GM19468 (cell line): Measurements from ENCODE around the gene FXYD5.
"Not testable (repeated sequence)": the region's sequence is repeated elsewhere in the genome, so short reads cannot be mapped to it uniquely, and the experiment has no call there.

Experiments
- ATAC-seq: cut with Tn5 transposase; IDR thresholded peaks from one replicate; pipeline ENCODE4 v1.9.1; 2021; ENCODE audit warnings: mild to moderate bottlenecking, moderate library complexity, moderate number of reproducible peaks; ENCODE audit not compliant: unreplicated experiment; ENCODE audit errors: extremely low read depth

The FXYD5 gene

GRCh38 chr19:35171730-35172129, 17.2 kb downstream of the FXYD5 start:
- ATAC-seq, result no peak

GRCh38 chr19:35174226-35174625, 19.7 kb downstream of the FXYD5 start:
- ATAC-seq, result no peak

DNA sequence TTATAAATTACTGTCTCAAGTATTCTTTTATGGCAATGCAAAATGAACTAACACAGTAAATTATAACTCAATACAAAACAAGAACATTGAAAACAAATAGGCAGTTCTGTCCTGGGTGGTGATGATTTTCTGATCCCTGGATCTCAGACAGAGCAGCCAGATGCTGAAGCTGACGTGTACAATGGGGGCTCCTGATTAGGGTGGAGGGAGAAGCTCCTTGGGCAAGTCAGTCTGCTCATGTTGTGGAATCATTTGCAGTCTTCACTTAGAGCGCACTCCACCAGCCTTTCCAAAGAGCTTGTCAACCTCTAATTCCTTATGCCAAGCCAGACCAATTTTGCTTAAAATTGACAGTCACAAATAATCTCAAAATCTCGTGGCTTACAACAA, 21.6 kb downstream of the FXYD5 start:
- no peak for ATAC-seq

DNA sequence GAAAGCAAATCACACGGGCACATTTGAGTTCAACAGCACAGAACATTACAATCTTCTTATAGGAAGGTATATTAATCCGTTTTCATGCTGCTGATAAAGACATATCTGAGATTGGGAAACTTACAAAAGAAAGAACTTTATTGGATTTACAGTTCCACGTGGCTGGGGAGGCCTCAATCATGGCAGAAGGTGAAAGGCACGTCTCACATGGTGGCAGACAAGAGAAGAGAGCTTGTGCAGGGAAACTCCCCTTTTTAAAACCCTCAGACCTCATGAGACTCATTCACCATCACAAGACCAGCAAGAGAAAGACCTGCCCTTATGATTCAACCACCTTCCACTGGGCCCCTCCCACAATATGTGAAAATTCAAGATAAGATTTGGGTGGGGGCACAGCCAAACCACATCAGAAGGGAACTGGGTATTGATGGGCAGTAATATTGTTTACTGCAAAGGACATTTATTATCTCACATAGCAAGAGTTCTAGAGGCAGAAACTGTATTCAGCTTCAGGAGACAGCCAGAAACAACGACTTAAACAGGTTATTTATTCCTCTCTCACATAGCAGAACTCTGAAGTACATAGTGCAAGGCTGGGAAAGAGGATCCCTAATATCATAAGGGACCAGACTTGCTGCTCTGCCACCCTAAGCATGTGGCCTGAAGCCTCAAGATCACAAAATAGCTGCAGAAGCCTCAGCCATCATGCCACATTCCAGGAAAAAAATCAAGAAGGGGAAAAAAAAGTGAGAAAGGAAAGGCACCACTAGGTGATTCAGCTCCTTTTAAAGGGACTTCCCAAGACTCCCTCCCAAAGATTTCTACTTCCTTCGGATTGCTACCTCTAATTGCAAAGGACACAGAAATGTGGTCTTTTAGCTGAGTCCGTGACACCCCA, 23.1 kb downstream of the FXYD5 start:
- no peak for ATAC-seq

GRCh38 chr19:35178701-35179100, 24.2 kb downstream of the FXYD5 start:
- no peak for ATAC-seq

- ATAC-seq, result no peak
Observed at GRCh38 chr19:35179830-35180229, 25.3 kb downstream of the FXYD5 start.

- ATAC-seq, result no peak
Observed at GRCh38 chr19:35181387-35181786, 26.9 kb downstream of the FXYD5 start.

GRCh38 chr19:35184267-35184666, 29.7 kb downstream of the FXYD5 start:
- no peak for ATAC-seq

DNA sequence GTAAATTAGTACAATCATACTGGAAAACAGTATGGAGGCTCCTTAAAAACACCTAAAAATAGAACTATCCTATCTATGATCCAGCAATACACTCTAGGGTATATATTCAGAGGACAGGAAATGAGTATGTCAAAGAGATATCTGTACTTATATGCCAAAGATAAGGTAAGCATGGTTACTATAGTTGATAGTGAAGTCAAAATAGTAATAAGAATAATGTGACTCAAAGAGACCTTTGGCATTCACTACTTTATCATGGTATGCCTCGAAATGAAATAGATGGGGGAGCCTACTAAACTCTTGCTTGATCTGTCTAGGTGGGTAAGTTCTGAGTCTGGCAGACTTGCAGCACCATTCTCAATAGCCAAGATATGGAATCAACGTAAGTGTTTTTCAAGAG, 30.3 kb downstream of the FXYD5 start:
- no peak for ATAC-seq

DNA sequence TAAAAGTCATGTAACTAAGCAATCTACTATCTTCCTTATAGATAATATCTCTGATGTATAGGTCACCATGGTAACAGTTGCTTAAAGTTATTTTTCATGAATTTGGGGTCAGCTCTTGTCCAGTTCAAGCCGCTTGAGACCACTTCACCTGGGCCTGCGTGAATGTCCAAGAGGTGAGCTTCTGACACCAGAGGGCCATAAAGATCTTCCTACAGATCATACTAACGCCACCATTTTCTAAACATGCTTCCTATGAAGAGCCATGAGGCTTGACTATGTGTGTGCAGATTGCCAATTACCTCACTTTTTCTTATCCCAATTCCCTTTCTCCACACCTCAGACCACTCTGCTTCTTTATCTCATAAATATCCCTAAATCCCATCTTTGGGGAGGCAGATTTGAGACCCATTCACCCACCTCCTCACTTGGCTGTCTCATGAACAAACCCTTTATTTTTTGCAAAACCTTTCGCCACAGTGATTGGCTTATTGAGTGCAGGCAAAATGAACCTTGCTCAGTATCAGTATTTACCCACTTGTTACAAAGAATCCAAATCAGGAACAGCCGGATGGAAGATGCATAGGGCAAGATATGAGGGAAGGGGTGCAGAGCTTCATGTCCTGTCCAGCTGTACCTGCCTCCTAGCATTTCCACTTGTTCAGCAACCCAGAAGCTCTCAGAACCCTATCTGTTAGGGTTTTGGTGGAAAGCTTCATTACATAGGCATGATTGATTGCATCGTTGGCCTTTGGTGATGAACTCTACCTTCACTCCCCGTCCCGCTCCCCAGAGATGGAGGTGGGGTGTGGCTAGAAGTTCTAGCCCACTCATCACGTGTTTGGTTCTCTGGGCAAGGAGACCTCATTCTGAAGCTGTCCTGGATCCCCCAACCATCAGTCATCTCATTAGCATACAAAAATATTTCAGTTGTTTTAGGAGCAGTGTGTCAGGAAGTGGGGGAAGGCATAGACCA, 39.8 kb downstream of the FXYD5 start:
- no peak for ATAC-seq

DNA sequence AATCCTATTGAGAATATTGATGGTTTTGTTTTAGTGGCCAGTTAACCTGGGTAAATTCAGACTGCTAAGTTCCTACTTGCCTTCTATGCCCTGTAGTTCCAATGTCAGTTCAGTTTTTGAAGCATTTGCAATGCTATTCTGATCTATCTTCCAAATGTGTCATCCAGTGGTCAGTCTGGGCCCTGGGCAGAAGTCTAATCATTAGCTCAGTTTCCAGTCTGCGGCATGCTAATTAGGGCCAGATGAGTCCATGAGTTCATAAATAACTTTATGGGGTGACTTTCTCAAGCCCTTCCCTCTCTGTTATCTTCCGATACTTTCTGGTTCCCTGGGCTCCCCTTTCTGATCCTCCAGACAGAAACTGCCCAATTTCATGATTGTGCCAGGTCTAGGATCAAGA, 41.3 kb downstream of the FXYD5 start:
- no peak for ATAC-seq

GRCh38 chr19:35196861-35197260, 42.3 kb downstream of the FXYD5 start:
- ATAC-seq, result not testable (repeated sequence)

DNA sequence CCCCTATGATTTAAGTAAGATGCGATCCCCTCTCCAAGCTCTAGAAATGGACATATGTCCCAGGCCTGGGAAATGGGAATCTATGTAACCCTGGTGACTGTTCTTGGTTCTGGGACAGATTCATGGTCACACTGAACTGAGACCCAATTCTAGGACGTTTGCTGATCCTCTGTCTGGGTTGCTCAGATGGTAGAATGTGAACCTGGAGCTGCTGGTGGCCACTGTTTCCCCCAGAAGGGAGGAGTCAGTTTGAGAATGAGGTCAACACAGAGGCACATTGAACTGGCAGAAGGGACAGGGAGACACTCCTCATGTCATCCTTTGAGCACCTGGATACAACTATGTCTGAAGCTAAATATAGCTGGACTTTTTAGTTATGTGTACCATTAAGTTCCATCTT, 44.9 kb downstream of the FXYD5 start:
- ATAC-seq, result no peak

- ATAC-seq, result no peak
Observed at GRCh38 chr19:35202722-35203688, 48.5 kb downstream of the FXYD5 start.

GRCh38 chr19:35204799-35205732, 50.5 kb downstream of the FXYD5 start:
- ATAC-seq, result no peak

DNA sequence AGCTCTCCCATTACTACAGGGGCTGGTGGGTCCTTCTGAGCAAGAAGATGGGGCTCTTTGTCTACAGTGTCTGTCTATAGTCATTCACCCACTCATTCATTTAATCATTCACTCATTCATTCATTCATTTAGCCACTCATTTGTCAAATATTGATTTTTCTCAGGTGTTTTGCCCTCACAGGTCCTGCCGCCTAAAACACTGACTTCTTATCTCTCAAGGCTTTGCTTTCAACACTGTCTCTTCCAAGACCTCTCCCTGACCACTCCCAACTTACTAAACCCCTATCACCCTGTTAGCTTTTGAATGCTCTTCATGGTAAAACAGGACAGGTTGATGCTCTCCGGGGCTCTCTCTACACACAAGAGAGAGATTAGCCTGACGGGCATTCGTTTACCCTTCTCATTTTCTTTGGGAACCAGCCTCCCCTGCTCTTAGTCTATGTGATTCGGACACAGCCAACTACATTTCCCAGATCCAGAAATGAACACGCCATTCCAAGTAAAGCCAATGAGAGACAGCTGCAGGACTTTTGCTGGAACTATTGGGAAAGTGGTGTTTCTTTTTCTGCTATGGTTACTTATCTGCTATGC, 51.3 kb downstream of the FXYD5 start:
- ATAC-seq, result no peak

- no peak for ATAC-seq
Observed at GRCh38 chr19:35206379-35206778, 51.8 kb downstream of the FXYD5 start.

DNA sequence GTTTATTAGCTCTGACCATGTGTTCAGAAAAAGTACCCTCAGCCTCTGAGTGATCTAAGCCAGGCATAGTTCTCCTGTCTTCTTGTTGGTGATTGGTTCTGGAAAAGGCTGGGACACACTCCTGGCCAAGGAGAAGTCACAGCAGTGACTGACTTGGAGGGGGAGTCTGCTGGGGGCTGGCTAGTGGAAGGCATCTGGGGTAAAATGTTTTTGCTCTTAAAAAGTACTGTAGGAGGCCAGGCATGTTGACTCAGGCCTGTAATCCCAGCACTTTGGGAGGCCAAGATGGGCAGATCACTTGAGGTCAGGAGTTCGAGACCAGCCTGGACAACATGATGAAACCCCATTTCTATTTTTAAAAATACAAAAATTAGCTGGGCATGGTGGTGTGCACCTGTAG, 52.3 kb downstream of the FXYD5 start:
- ATAC-seq, result no peak
